NCI-H524 (cell line): ENCODE results near the gene NMUR1.

Experiments
- DNase-seq, 2 experiments: peaks; one replicate each; lab custom pipeline; 2025; lab: John Stamatoyannopoulos, UW

NMUR1 gene

DNA sequence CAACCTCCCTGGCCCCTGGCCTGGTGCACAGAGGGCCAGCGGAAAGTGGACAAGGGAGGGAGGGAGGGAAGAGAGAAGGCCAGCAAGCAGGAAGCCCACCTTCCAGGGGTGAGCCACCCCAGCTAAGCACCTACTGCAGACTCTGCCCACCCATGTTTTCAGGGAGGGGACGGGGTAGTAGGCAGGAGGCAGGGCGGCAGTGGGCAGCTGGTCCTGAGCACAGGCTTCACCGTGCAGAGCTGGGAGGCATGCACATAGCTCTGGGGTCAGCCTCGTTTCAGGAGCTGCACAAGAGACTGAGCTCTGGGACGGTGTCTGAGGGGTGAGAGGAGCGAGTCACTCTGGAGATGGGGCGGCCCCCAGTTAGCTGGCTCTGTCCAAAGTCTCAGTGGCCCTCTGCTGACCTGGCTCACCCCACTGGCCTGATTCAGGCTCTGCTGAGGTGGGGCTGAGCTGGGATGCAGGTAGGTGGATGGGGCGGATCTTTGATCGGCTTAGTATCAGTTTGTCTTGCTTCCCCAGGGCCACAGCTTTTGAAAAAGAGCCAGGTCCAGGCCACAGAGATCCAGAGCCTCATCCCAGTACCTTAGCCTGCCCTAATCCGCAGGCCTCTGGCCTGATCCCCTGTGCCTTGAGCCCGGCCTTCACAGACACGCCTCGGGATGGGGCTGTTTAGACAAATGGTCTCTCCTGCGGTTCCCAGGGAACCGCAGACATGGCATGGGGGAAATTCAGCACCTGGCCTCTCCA lies 3.7 kb downstream of the NMUR1 start:
- DNase-seq = no peak

DNA sequence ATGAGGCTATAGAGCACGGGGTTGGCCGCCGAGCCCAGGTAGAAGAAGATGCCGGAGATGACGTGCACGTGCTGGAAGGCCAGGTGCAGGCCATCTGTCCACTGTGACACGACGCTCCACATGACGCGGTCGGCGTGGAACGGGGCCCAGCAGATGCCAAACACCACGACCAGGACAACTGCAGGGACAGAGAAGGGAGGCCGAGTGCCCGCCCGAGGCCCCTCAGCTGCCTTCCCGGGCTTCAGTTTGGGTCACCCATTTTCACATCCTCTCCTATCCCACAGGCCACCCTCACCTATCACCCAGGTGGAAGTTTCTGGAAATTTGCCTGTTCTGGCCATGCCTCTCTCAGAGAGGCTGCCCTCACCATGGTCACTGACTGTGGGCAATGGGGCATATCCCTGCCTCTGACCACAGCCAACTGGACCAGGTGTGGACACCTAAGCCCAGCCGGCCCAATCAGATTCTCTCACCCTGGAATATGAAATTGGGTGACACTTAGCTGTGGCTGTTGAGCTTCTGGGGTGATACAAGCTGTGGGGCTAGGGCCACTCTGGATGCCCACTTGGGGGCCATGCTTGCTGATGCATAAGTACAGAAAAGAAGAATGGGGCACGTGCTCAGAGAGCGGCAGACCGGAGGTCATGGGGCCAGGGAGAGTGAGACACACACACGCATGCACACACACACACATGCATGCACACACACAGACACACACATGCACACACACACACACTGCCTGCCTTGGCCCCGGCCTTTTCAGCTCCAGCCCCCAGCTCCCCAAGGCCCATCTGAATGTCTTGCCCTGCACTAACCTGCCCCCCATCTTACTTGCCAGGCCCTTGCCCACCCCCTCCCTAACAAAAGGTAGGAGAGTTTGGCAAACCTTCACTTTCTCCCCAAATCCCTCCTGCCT lies 4.7 kb downstream of the NMUR1 start:
- DNase-seq = no peak

DNA sequence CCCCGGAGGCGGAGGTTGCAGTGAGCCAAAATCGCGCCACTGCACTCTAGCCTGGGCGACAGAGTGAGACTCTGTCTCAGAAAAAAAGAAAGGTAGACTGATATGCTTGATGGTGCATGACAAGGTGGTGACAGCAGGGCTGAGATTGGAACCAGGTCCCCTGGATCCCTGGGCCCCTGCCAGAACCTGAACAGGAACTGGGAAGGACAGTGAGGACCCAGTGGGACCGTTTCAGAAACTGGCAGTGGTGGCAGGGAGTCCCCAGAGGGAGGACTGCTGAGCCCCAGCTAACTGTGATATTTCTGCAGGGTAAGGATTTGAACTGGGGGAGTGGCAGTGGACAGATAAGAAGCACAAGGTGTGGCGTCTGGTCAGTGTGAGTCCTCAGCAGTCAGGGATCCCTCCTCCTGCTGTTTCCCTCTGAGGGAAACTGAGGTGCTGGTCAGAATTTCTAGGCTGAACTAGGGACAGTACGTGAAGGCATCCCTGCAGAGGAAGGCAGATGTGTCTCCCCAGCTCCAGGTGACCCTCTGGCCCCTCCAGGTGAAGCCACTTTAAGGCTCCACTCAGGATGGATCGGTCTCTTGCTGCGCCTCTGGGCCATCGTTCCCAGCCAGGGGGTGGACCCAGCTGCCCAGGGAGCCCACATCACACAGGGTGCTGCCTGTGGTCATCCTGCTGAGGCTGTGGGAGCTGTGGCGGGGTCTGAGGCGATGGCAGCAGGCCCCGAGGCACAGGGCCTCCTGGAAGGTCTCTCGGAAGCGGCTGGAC lies 5.6 kb downstream of the NMUR1 start:
- DNase-seq = no peak

DNA sequence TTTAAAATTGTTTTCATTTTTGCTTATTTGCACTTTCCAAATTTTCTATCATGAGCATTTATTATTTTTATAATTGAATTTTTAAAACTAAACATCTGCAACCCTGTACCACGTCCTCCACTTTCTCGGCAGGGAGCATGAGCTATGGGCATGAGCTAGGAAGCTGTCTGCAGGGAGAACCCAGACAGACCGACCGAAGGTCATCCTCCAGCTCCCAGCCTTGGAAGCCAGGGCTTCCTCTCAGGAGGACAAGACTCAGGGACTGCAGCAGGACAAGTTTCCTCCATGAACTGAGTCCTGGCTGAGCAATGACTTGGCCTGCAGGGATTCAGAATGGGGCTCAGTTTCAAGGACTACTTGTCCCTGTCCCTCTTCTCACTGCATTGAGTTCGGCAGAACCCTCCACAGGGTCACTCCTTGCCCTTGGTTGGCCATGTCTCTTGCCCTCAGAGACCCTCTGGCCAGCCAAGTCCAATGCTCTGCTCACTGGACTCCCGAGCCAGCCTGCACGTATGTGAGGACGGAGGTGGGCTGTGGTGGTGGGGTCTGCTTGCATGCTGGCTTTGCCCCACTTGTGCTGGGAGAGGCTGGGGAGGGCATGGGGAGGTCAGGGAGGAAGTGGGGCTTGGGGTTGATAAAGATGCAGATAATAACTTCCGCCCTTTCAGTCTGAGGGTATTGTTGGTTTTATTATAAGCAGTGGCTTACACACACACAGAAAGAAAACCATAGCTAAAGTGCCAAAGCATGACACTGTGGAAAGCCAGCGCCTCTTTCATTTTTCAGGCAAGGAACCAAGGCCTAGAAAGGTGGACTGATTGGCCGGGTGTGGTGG lies 6.6 kb downstream of the NMUR1 start:
- DNase-seq = no peak

DNA sequence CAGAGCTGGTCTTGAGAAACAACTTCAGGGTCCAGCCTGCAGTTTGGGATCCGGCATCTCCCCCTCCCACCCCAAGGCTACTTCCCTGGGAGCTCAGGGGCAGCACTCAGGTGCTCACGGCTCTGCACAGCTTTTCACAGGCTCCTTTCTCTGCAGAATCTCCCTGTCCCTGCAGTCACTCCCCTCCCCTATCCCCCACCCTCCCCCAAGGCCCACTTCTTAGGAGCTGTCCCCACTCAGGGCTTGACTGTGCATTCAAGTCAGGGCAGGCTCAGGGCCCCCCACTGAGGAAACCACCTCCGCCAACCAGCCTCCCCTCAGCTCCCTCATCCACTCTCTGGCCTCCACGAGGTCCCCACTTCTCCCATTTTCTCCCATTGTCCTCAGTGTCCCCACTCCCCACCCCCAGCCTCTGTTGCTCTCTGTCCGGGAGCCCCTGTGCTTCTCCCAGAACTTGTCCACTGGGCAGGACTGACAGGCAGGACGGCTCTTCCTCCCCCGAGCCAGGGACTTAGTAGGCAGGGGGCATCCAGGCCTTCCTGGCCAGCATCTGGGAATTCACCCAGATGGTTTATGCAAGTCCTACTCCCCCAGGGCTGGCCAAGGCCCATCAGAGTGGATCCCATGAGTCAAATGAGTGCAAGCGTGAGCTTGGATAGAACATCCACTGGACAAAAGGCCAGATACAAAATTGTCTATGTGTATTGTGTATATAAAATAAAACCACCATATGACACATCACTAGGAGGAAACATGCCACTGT lies 7.6 kb downstream of the NMUR1 start:
- no peak for DNase-seq

DNA sequence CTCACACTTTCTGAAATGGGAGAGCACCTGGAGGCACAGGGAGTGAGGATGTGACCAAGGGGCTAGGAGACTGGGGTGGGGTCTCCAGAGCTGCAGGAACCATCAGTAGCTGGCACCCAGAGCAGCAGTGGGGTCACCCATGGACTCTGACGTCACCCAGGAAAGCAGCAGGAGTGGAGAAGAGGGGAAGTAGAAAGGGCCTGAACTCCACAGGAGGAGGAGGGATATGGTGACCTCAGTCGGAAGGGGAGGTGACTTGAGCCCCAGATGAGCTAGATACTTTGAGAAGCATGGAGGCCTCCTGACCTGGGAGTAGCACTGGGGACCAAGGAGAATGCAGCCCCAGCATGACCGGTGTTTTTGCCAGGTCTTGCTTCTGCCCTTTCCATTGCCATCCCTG lies 8.8 kb downstream of the NMUR1 start:
- DNase-seq = no peak

DNA sequence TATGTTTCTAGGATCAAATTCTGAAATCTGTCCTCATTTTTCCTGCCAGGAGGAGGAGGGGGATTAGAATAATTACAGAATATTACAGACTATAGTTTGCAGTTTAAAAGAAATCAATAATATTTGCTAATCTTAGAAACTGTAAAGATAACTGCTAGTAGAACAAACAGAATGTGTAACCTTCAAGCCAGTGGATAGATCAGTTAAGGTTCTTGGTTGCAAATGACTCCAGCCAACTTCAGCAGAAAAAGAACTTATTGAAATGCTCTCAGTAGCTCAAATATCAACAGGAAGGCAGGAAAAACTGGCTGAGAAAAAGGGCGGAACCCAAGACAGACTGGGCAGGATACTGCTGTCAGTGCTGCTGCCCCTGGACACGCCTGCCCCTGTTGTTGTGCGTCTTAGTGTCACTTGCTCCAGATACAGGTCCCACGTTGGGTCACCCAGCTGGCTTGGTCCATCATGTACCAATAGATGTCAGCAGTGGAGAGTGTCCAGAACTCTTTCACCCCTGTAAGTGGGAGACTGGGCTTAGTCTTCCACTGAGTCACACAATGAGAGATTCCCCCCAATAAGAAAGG lies 10.2 kb downstream of the NMUR1 start:
- no peak for DNase-seq

DNA sequence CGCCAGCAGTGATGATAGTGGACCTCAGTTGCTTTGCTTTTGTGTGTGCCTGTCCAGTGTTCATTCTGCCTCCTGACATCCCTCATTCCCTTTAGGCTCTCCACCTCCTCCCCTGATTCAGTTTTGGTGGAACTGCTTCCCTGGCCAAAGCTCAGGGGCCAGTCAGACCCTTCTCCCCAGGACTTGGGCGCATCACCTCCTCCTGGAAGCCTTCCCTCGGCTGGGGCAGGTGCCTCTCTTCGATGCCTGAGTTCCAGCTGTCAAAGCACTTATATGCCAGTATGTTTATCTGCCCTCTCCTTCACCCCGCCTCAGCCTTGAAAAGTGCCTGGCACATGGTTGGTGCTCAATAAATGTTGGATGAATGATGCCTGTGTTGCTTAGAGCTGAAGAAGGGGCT lies 11.5 kb downstream of the NMUR1 start:
- no peak for DNase-seq

DNA sequence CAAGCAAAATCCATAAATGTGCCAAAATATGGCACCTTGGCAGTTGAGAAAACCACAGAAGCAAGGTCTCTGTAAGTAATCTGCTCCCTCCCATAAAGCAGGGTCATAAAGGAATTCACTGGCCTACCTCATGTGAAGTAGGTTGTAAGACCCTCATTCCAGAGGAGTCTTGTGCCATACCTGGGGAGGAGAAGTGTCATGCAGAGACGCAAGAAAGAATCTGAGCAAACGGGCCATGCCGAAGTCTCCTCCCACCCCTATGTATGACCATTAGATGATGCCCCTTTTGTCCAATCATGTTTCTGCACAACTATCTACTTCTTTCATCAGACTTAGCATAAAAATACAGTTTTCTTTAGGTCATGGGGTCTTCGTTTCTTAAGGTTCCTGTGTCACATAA lies 14.6 kb downstream of the NMUR1 start:
- no peak for DNase-seq

DNA sequence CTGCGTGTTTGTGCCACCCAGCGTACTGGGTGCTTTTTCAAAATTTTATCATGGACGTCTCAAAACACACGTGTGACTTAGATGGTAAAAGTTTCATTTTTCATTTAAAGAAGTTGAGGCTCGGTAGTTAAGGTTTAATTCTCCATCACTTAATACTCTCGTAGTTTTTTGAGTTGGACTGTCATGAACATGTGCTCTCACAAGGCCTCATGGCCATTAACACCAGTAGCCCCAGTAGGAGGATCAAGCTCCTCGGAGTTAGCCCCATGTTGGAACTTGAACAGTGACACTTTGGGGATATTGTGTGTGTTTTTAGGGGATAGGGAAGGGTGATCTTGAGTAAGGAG lies 15.3 kb downstream of the NMUR1 start:
- no peak for DNase-seq

DNA sequence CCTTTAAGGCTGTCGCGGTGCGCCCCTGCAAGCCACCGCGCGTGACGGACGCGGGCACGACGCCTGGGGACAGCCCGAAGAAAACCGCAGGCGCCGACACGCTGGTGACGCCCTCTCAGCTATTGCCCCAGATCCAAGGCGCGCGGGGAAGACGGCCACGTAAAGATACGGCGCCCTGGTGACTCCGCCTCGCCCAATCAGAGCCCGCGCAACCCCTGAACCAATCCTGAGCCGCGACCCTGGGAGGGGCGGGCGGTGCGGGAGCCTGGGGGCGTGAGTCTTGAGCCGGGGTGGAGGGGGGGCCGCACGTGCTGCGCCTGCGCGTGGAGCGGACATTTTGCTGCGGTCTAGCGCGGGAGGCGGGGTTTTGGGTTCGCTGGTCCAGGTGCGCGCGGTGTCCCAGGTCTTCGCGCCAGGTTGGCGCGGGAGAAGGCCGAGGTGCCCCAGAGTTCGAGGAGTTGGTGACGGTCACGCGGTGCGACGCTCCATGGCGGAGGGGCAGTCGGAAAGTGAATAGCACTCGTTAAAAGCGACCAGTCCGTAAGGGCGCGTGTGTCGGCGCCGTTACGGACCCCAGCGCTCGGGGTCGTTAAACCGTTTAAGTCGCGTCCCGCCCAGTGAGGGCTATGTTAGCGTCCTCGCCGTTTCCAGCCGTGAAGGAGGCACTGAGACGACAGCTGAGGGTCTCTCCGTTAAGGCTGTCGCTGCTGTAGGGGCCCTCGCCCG lies 15.9 kb downstream of the NMUR1 start:
- DNase-seq = peak; percentile 90 to 93

DNA sequence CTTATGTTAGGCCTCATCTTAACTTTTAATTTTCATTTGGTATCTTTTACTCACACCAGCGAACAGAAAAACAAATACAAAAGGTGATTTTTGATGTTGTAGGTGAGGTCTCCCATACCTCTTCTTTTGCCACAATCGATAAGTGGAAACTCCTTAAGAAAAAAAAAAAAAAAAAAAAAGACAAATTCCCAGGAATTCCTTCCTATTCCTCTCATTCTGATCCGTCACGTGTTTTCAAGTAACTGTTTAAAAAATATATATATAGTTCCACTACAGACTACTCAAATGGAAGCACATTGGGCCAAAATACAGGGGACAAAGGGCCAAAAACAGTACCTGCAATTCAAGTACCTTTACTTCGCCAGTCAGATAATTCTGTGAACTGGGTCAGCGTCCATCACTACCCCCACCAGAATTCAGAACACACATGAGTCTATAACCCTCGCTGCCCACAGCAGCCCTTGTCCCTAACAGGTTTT lies 16.5 kb downstream of the NMUR1 start:
- DNase-seq = no peak

DNA sequence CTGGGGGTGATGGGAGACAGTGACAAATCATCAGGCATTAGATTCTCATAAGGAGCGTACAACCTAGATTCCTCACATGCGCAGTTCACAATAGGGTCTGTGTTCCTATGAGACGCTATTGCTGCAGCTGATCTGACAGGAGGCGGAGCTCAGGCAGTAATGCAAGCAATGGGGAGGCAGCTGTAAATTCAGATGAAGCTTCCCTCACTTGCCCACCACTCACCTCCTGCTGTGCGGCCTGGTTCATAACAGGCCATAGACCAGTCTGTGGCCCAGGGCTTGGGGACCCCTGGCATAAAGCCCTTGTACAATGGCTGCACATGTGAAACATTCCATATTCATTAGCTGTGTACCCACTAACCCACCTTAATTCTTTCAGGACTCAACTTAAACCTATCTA lies 18.0 kb downstream of the NMUR1 start:
- DNase-seq = no peak

DNA sequence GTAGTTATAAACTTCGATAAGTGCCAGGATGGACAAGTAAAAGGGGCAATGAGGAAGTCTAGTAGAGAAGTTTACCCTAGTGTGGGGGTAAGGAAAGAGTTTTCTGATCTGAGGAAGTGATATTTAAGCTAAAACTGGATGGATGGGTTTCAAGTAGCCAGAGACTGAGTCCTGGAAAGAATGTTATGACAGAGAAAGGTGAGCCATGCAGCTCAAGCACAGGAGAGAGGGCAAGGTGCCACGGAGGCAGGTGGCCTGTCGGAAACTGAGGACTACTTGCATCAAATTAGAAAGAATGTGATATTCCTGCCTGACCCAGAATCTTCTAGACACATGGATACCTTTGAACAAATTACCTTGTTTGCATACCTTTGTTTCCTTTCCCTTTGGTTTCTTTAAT lies 26.5 kb downstream of the NMUR1 start:
- no peak for DNase-seq

DNA sequence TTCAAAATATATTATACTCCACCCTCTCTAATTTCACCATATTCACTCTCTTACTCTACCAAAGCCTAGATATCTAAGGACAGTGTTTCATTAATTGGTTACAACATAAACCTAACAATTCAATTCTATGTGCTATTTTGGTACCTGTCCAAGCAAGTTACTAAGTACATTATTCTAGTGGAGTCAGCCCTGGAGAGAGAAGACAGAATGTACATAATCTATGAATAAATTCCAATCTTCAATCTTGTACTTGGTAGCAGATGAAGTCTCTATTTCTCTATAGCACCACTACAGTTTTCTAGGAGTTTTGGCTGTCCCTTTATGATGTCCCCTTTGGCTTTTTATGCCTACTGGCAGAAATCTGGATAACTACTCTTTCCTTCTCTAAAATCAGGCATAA lies 27.6 kb downstream of the NMUR1 start:
- no peak for DNase-seq

DNA sequence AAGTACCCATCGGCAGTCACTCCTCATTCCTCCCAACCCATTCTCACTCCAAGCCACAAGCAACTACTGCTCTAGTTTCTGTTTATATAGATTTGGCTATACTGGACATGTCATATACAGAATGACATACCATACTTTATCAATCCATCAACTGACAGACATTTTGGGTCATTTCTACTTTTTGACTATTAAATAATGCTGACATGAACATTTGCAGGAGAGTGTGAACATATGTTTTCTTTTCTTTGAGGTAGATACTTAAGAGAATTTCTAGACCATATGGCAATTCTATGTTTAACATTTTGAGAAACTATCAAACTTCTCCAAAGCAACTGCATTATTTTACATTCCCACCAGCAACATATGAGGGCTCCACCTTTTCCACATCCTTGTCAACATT lies 32.6 kb downstream of the NMUR1 start:
- no peak for DNase-seq

DNA sequence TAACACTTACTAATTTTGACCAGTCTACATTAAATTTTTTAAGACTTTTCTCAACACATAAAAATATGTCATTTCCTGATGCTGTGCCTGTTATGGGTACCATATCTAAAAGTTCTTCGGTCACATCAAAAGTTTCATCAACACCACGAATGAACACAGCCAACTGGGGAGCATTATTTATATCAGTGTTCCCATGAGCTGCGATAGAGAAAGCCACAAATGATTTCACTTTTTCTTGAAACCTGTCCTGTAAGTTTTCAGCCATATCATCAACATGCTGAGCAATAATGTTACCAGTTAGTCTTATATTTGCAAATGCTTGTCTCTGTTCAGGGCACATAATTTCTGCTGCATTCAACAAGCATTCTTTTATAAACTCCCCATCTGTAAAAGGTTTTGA lies 35.6 kb downstream of the NMUR1 start:
- DNase-seq = no peak

DNA sequence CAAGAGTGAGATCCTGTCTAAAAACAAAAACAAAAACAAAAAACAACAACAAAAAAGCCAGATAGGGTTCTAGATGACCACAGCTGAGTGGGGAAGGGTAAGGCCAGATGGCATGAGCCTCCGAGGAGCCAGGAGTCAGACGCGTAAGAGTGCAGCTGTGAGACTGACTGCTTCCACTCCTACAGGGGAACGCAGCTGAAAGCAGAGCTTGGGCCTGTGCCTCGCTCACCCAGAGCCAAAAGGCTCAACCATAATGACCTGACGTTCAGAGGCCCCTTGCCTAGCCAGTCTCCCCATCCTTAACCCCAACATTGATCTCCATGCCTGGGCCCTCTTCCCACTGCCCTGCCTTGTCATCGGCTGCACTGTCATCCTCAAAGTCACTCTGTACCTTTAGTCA lies 39.4 kb downstream of the NMUR1 start:
- DNase-seq = no peak

DNA sequence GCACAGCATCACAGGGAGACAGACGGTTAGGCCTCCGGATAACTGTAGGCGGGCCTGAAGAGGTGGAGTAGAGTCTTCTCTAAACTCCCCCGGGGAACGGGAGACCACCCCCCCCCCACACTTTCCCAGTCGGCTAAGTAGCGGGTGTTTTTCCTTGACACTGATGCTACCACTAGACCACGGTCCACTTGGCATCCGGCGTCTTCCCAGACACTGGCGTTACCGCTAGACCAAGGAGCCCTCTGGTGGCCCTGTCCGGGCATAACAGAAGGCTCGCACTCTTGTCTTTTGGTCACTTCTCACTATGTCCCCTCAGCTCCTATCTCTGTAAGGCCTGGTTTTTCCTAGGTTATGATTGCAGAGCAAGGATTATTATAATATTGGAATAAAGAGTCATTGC lies 40.3 kb downstream of the NMUR1 start:
- DNase-seq = no peak

DNA sequence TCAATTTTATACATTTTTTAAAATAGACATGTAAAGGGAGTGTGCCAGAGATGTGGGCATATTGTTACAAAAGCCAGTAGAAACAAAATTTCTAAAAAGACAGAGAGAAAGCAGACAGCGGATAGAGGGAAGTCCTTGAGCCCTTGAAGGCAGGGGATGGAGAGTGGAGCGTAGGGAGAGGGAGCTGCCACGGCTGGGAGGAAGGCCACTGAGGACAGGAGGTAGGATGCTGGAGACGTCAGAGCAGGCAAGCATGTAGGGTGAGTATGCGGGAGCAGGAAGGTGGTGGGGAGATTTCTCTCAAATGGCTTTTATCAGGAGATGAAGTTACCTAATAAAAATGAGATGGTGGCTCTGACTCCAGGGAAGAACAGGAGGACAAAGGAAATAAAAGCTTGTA lies 41.9 kb downstream of the NMUR1 start:
- DNase-seq = no peak
